Thymus (tissue), 14 donors: ENCODE results near the gene SLC51A. TPM values are rescaled to one million over a fixed set of nuclear protein-coding genes. Genes with fewer than 3 reads are reported as not detected.
"Not testable (repeated sequence)": the region's sequence is repeated elsewhere in the genome, so short reads cannot be mapped to it uniquely, and the experiment has no call there.

ENCODE experiments used
- DNase-seq, 9 donors: peaks; one replicate each; pipeline ENCODE4 v3.0.0-alpha.2; 2013; ENCODE audit warnings: low spot score in 9 of 9, low read depth in 6 of 9, missing footprints in 1 of 9
- H3K27ac ChIP-seq, 2 donors: one replicate each; pipeline ENCODE4 v1.5.1; 2013; ENCODE audit warnings: control low read depth in 1 of 2, low read depth in 1 of 2, low read length in 1 of 2, mild to moderate bottlenecking in 1 of 2, moderate library complexity in 1 of 2
- H3K27me3 ChIP-seq, 2 donors: one replicate each; pipeline ENCODE4 v1.5.1; 2013; ENCODE audit warnings: low read length in 1 of 2; ENCODE audit not compliant: control insufficient read depth in 2 of 2, insufficient read depth in 1 of 2
- H3K36me3 ChIP-seq, 2 donors: one replicate each; pipeline ENCODE4 v1.5.1; 2013; ENCODE audit warnings: low read length in 1 of 2, mild to moderate bottlenecking in 1 of 2, moderate library complexity in 1 of 2; ENCODE audit not compliant: control insufficient read depth in 2 of 2, insufficient read depth in 2 of 2
- H3K4me1 ChIP-seq, 2 donors: one replicate each; pipeline ENCODE4 v1.5.1; 2013; ENCODE audit warnings: low read length in 2 of 2; ENCODE audit not compliant: control insufficient read depth in 2 of 2, insufficient read depth in 2 of 2
- H3K4me3 ChIP-seq, 2 donors: one replicate each; pipeline ENCODE4 v1.5.1; 2013; ENCODE audit warnings: low read length in 2 of 2, control low read depth in 1 of 2, mild to moderate bottlenecking in 1 of 2
- H3K9me3 ChIP-seq, 2 donors: one replicate each; pipeline ENCODE4 v1.5.1; 2013; ENCODE audit warnings: low read length in 1 of 2, mild to moderate bottlenecking in 1 of 2; ENCODE audit not compliant: control insufficient read depth in 2 of 2, insufficient read depth in 1 of 2
- WGBS: extraction: QIAGEN DNeasy Blood & Tissue Kit; methylation state at CpG from one replicate; pipeline ENCODE4 v1.1.7; 2013; 5-methylcytosine and 5-hydroxymethylcytosine counted together
- long read RNA-seq, 10 donors: transcript quantifications; one replicate each; lab custom pipeline, GENCODE V29; 2026
- polyA plus RNA-seq: library from polyadenylated mRNA; stranded (reverse); fragments of 200-250 nt; gene quantifications from one replicate; pipeline ENCODE4 v1.2.3, GENCODE V29; 2013
- total RNA-seq: library from RNA; stranded (reverse); fragments of 120-200 nt; gene quantifications from one replicate; pipeline ENCODE4 v1.2.4, GENCODE V29; 2013
- donor health status: healthy.

The SLC51A gene
- 0.66 TPM for total RNA-seq
- polyA plus RNA-seq = 2.1 TPM
- long read RNA-seq, donor 1 = 0 reads
- long read RNA-seq, donor 2 = 0 reads
- long read RNA-seq, donor 3, partial matches to known transcripts = 7 of 7 reads
- long read RNA-seq, donor 3, other reads (novel, unspliced or antisense) = 0 of 7 reads
- long read RNA-seq, donor 4 = 0 reads
- long read RNA-seq, donor 5, partial matches to known transcripts = 55 of 171 reads
- long read RNA-seq, donor 5, other reads (novel, unspliced or antisense) = 115 of 171 reads
- long read RNA-seq, donor 6 = 0 reads
- long read RNA-seq, donor 7, partial matches to known transcripts = 10 of 10 reads
- long read RNA-seq, donor 7, other reads (novel, unspliced or antisense) = 0 of 10 reads
- long read RNA-seq, donor 8, partial matches to known transcripts = 0 of 1 reads
- long read RNA-seq, donor 8, other reads (novel, unspliced or antisense) = 0 of 1 reads
- long read RNA-seq, donor 9 = 0 reads
- long read RNA-seq, donor 10 = 0 reads

GRCh38 chr3:196216089-196216564, at the start of gene SLC51A:
Gene SLC51A (plus strand): TSS chr3:196216534. CDS start chr3:196216713, 179 bp downstream.
- H3K36me3 ChIP-seq = no peaks in the 10 kb centered on the region
- H3K27me3 ChIP-seq = peaks cover 0 to 21% of the 10 kb centered on the region in 2 donors
- no peak within 1 kb of the TSS for H3K27ac ChIP-seq
- H3K4me1 ChIP-seq = peaks cover 0 to 13% of the 10 kb centered on the region in 2 donors
- no peak for DNase-seq
- H3K9me3 ChIP-seq = no peaks in the 10 kb centered on the region
- 82% methylated on average over 15 of the region's 15 CpGs for WGBS
- H3K4me3 ChIP-seq = no peak within 1 kb of the TSS

GRCh38 chr3:196166741-196167140, 49.6 kb upstream of the SLC51A start:
- Histone ChIP-seq H3K4me1 (peaks cover 0 to 5% of the 10 kb centered on the region in 2 donors), H3K27ac (no peak overlapping the region), H3K4me3 (no peak overlapping the region), H3K36me3 (no peaks in the 10 kb centered on the region), H3K27me3 (no peaks in the 10 kb centered on the region), H3K9me3 (no peaks in the 10 kb centered on the region)
- DNase-seq = no peak
- WGBS = 98% methylated on average over 7 of the region's 7 CpGs

- no peaks in the 10 kb centered on the region for H3K9me3 ChIP-seq
- no peaks in the 10 kb centered on the region for H3K27me3 ChIP-seq
- WGBS = 84% methylated on average over 6 of the region's 6 CpGs
- H3K4me3 ChIP-seq = no peak overlapping the region
- no peaks in the 10 kb centered on the region for H3K36me3 ChIP-seq
- peaks cover 0 to 5% of the 10 kb centered on the region in 2 donors for H3K4me1 ChIP-seq
- H3K27ac ChIP-seq = no peak overlapping the region
- no peak for DNase-seq
Measured at GRCh38 chr3:196168808-196169391, 47.4 kb upstream of the SLC51A start.

- no peak for DNase-seq
- no peaks in the 10 kb centered on the region for H3K27me3 ChIP-seq
- H3K36me3 ChIP-seq = no peaks in the 10 kb centered on the region
- H3K27ac ChIP-seq = no peak overlapping the region
- H3K4me3 ChIP-seq = no peak overlapping the region
- H3K4me1 ChIP-seq = peaks cover 0 to 5% of the 10 kb centered on the region in 2 donors
- H3K9me3 ChIP-seq = no peaks in the 10 kb centered on the region
- WGBS = 89% methylated on average over 5 of the region's 5 CpGs
Measured at GRCh38 chr3:196169836-196170240, 46.5 kb upstream of the SLC51A start.

- H3K27me3 ChIP-seq, H3K27ac ChIP-seq: not testable (repeated sequence)
- 99% methylated on average over 12 of the region's 12 CpGs for WGBS
Measured at GRCh38 chr3:196170296-196170695, 46.0 kb upstream of the SLC51A start.

GRCh38 chr3:196174652-196175051, 41.7 kb upstream of the SLC51A start:
- DNase-seq = no peak
- Histone ChIP-seq H3K27ac (no peak overlapping the region), H3K27me3 (no peaks in the 10 kb centered on the region), H3K36me3 (no peaks in the 10 kb centered on the region), H3K9me3 (peaks cover 0 to 8% of the 10 kb centered on the region in 2 donors), H3K4me3 (no peak overlapping the region), H3K4me1 (peaks cover 6 to 16% of the 10 kb centered on the region in 2 donors)
- WGBS = 97% methylated on average over 3 of the region's 3 CpGs

More at GRCh38 chr3:196170296-196170695, 46.0 kb upstream of the SLC51A start:
- H3K4me3 ChIP-seq, H3K36me3 ChIP-seq, H3K9me3 ChIP-seq, H3K4me1 ChIP-seq, DNase-seq: not testable (repeated sequence)

GRCh38 chr3:196175116-196175625, 41.2 kb upstream of the SLC51A start:
- no peak for DNase-seq
- peaks cover 0 to 8% of the 10 kb centered on the region in 2 donors for H3K9me3 ChIP-seq
- 96% methylated on average over 19 of the region's 19 CpGs for WGBS
- H3K27ac ChIP-seq = peak overlapping the region in 1 of 2 donors; percentile 8
- H3K4me3 ChIP-seq = no peak overlapping the region
- peaks cover 11 to 18% of the 10 kb centered on the region in 2 donors for H3K4me1 ChIP-seq
- H3K27me3 ChIP-seq = no peaks in the 10 kb centered on the region
- H3K36me3 ChIP-seq = no peaks in the 10 kb centered on the region

GRCh38 chr3:196175722-196176121, 40.6 kb upstream of the SLC51A start:
- DNase-seq = no peak
- peaks cover 13 to 23% of the 10 kb centered on the region in 2 donors for H3K4me1 ChIP-seq

GRCh38 chr3:196177567-196177966, 38.8 kb upstream of the SLC51A start:
- no peaks in the 10 kb centered on the region for H3K27me3 ChIP-seq
- WGBS = 98% methylated on average over 16 of the region's 16 CpGs
- DNase-seq = no peak
- H3K9me3 ChIP-seq = peaks cover 0 to 8% of the 10 kb centered on the region in 2 donors
- no peaks in the 10 kb centered on the region for H3K36me3 ChIP-seq
- peaks cover 19 to 42% of the 10 kb centered on the region in 2 donors for H3K4me1 ChIP-seq
- H3K27ac ChIP-seq = no peak overlapping the region
- H3K4me3 ChIP-seq = no peak overlapping the region

More at GRCh38 chr3:196175722-196176121, 40.6 kb upstream of the SLC51A start:
- Histone ChIP-seq H3K9me3 (peaks cover 0 to 8% of the 10 kb centered on the region in 2 donors), H3K36me3 (no peaks in the 10 kb centered on the region), H3K27me3 (no peaks in the 10 kb centered on the region), H3K27ac (no peak overlapping the region), H3K4me3 (no peak overlapping the region)
- 98% methylated on average over 9 of the region's 9 CpGs for WGBS
